Measurements from ENCODE around the gene DNAJC6. TPM values are rescaled to one million over a fixed set of nuclear protein-coding genes. Genes with fewer than 3 reads are reported as not detected.

DNAJC6 gene
- total RNA-seq, 3 donors from 2014 or later: 1.6 to 9.6 (median 1.8) TPM

DNA sequence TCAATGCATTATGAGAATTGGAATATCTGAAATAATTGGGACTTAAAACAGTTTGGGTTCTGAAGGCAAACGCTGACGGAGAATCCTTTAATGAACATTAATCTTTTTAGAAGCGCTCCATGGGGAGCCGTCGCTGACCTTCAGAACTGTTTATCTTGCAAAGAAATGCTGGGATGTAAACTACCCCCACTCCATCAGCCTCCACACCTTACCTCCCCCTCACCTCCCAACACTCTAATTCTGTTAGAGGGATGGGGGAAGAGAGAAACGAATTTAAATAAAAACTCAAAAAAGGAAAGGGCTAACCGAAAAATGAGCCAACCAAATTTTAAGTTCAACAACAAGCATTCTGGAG is 44.1 kb upstream of the DNAJC6 start:
- DNase-seq: no peak
- intact Hi-C loops (cut with DNase I, micrococcal nuclease): no loop called here
- H3K36me3 ChIP-seq (ENCODE audit: low read depth): no peaks in the 10 kb centered on the region
- H3K4me1 ChIP-seq (ENCODE audit: low read depth): peaks cover 7% of the 10 kb centered on the region
- H3K9me3 ChIP-seq: no peaks in the 10 kb centered on the region
- no peak overlapping the region for H3K4me3 ChIP-seq
- TF ChIP-seq, protein P1, sequence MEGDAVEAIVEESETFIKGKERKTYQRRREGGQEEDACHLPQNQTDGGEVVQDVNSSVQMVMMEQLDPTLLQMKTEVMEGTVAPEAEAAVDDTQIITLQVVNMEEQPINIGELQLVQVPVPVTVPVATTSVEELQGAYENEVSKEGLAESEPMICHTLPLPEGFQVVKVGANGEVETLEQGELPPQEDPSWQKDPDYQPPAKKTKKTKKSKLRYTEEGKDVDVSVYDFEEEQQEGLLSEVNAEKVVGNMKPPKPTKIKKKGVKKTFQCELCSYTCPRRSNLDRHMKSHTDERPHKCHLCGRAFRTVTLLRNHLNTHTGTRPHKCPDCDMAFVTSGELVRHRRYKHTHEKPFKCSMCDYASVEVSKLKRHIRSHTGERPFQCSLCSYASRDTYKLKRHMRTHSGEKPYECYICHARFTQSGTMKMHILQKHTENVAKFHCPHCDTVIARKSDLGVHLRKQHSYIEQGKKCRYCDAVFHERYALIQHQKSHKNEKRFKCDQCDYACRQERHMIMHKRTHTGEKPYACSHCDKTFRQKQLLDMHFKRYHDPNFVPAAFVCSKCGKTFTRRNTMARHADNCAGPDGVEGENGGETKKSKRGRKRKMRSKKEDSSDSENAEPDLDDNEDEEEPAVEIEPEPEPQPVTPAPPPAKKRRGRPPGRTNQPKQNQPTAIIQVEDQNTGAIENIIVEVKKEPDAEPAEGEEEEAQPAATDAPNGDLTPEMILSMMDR (IDR thresholded peaks at IDR 0.05): no peak
- no peak for ATAC-seq

DNA sequence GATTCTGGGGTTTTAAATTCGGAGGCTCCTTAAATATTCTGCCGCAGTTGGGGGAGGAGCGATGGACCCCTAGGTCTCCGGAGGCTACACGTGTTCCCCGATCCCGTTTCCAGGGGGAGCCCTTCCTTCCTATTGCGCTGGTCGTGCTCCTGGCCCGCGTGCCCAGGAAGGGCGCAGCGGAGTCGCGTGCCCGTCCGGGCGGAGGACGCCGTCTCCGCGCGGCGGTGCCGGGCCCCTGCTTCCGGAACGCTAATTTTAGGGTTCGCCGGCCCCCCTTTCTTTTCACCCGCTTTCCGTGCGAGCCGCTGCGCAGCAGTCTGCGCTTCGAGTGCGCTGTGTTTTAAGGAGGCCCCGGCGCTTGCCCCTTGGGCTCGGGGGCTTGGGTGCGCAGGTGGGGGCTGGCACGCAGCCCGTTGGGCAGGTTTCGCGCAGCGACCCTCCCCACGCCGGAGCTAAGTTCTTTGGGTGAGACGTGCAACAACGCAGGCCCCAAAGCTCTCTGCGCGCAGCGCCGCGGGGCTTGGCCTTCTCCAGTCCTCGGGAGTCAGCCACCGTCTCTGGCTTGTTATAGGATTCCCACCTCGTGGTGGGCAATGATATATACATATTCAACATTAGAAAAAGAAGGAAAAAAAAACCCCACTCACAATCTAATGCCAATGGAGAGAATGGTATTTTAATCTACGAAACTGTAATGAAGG is 43.5 kb upstream of the DNAJC6 start:
- TF ChIP-seq, protein P1 (IDR thresholded peaks at IDR 0.05): no peak
- peaks cover 7% of the 10 kb centered on the region for H3K4me1 ChIP-seq (ENCODE audit: low read depth)
- peak; percentile 70 for ATAC-seq
- intact Hi-C loops (cut with DNase I, micrococcal nuclease): no loop called here
- peak; percentile 9 to 49 (median 39) for DNase-seq
- H3K36me3 ChIP-seq (ENCODE audit: low read depth): no peaks in the 10 kb centered on the region
- H3K9me3 ChIP-seq: no peaks in the 10 kb centered on the region
- no peak overlapping the region for H3K4me3 ChIP-seq

DNA sequence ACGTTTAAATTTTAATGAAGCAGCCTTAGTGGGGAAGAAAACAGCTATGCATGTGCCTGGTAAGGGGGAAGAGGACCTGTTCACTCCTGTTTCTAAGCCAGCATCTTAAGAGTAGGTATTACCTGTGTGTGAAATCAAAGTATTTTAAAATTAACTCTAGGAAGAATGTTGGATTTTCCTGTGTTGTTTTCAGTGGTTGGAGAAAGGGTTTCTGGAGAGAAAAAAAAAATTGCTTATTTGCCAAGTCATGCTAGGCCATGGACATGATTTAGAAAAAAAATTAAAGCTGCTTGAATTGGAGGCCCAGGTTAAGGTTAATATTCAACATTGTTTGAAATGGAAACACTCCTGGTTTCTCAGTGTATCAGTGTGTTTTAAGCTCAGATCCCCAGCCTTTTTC is 42.9 kb upstream of the DNAJC6 start:
- Histone ChIP-seq H3K4me1 (ENCODE audit: low read depth) (peaks cover 7% of the 10 kb centered on the region), H3K9me3 (no peaks in the 10 kb centered on the region), H3K36me3 (ENCODE audit: low read depth) (no peaks in the 10 kb centered on the region), H3K4me3 (no peak overlapping the region)
- DNase-seq (no peak), ATAC-seq (no peak)
- TF ChIP-seq, protein P1 (IDR thresholded peaks at IDR 0.05): no peak
- intact Hi-C loops (cut with DNase I, micrococcal nuclease): no loop called here

DNA sequence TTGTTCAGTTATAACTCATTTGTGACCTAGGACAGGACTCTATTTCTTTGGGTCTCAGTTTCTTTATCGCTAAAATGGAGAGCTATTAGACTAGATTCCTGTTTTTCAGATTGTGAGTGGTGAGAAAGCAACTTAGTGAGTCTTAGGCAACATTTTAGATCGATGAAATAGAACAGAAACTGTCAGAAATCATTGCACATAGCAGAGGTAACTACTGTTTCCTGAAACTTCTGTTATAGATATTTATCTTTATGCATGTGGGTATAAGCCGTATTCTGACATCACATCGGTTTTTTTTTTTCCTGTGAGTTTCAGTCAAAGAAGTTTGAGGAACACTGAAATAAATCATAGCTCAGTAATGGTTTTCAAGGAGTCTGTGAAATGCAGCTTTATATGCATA is 42.1 kb upstream of the DNAJC6 start:
- Histone ChIP-seq H3K36me3 (ENCODE audit: low read depth) (no peaks in the 10 kb centered on the region), H3K9me3 (no peaks in the 10 kb centered on the region), H3K4me3 (no peak overlapping the region), H3K4me1 (ENCODE audit: low read depth) (peaks cover 7% of the 10 kb centered on the region)
- no peak for DNase-seq
- TF ChIP-seq, protein P1 (IDR thresholded peaks at IDR 0.05): no peak
- intact Hi-C loops (cut with DNase I, micrococcal nuclease): no loop called here
- no peak for ATAC-seq

DNA sequence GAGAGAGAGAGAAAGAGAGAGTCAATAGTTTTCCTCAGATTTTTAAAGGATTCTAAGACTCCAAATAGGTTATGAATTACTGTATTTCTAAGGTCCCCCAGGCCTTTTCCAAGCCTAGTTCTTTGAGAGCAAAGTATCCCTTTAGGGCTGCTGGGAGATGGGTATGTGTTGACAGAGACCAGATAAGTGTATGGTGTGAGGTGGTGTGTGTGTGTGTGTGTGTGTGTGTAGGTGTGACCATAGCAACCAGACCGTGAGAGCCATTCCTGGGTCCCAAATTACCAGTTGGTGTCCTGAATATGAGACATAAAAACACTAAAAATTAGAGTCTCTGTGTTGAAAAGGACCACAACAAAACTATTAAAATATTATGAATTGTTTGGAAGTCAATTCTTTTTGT is 41.7 kb upstream of the DNAJC6 start:
- no peaks in the 10 kb centered on the region for H3K36me3 ChIP-seq (ENCODE audit: low read depth)
- DNase-seq (no peak), ATAC-seq (no peak)
- H3K4me3 ChIP-seq: no peak overlapping the region
- no peaks in the 10 kb centered on the region for H3K9me3 ChIP-seq
- peaks cover 7% of the 10 kb centered on the region for H3K4me1 ChIP-seq (ENCODE audit: low read depth)
- intact Hi-C loops (cut with DNase I, micrococcal nuclease): no loop called here
- TF ChIP-seq, protein P1 (IDR thresholded peaks at IDR 0.05): no peak

DNA sequence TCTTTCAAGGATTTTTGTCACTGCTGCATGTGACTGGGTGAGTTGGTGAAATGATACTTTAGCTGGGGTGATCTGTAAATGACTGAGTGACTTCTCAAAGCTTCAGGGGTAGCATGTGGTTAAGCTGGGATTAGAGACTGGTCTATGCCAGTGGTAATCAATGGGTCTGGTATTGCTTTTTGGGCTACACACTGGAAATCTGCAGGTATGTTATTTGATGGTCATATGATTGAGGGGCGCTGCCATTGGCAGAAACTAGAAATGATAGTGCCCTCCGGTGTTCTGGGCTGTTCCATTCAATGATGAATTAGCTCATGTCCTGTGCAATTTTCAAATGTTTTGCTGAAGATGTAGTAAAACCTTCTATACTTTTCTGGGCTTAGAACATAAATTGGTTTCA is 39.7 kb upstream of the DNAJC6 start:
- H3K4me3 ChIP-seq: no peak overlapping the region
- ATAC-seq: no peak
- no peak for DNase-seq
- H3K4me1 ChIP-seq (ENCODE audit: low read depth): peaks cover 7% of the 10 kb centered on the region
- intact Hi-C loops (cut with DNase I, micrococcal nuclease): no loop called here
- no peaks in the 10 kb centered on the region for H3K9me3 ChIP-seq
- TF ChIP-seq, protein P1 (IDR thresholded peaks at IDR 0.05): no peak
- no peaks in the 10 kb centered on the region for H3K36me3 ChIP-seq (ENCODE audit: low read depth)

All from mucosa of descending colon (tissue), 3 donors.